Pancreas (tissue), 10 donors: Measurements from ENCODE around the gene CYGB. TPM values are rescaled to one million over a fixed set of nuclear protein-coding genes. Genes with fewer than 3 reads are reported as not detected.
A peak's percentile ranks its signal among the peaks of the same experiment; 100 is the strongest.

ENCODE experiments used
- ATAC-seq, 4 donors: fragments of 200-7000 bp; cut with Tn5 transposase; one replicate each; pipeline versions ENCODE4 v1.8.0 to v1.9.1; 2020; ENCODE audit warnings: mild to moderate bottlenecking in 4 of 4, moderate library complexity in 4 of 4
- DNase-seq, 6 donors: peaks; one replicate each; pipeline ENCODE4 v3.0.0-alpha.2; 2020
- FAIRE-seq: peaks from 2 replicates; lab custom pipeline; 2012; peaks lifted over from hg19 to GRCh38; lab: Jason Lieb, UNC
- H3K27ac ChIP-seq, 4 donors: fragments of 200-600 bp; sonication (generic); 1 replicate in 3 of 4; 2 replicates in 1 of 4; pipeline versions ENCODE4 v1.5.0 to v1.8.0; 2020
- H3K27me3 ChIP-seq, 4 donors: fragments of 200-600 bp; one replicate each; pipeline ENCODE4 v1.8.0; 2021
- H3K36me3 ChIP-seq, 3 donors: fragments of 200-600 bp; sonication (generic) in 1 of 3; one replicate each; pipeline versions ENCODE4 v1.5.0 to v1.8.0; 2020 to 2021
- H3K4me1 ChIP-seq, 3 donors: fragments of 200-600 bp; one replicate each; pipeline ENCODE4 v1.8.0; 2021
- H3K4me3 ChIP-seq, 4 donors: fragments of 200-600 bp; sonication (generic) in 2 of 4; one replicate each; pipeline versions ENCODE4 v1.5.0 to v1.8.0; 2020 to 2021
- H3K9me3 ChIP-seq, 4 donors: fragments of 200-600 bp; one replicate each; pipeline ENCODE4 v1.8.0; 2021
- CTCF ChIP-seq, 4 donors: fragments of 200-600 bp; sonication (generic) in 3 of 4; IDR thresholded peaks; one replicate each; pipeline versions ENCODE4 v1.5.0 to v1.8.0; 2021; ENCODE audit warnings: antibody characterized with exemption in 4 of 4
- WGBS, 2 donors: extraction: QIAGEN DNeasy Blood & Tissue Kit; methylation state at CpG; one replicate each; pipeline ENCODE4 v1.1.7; 2013; 5-methylcytosine and 5-hydroxymethylcytosine counted together
- intact Hi-C, 3 donors: fragments of 100-400 bp; cut with DNase I; formaldehyde crosslinking; loops; one replicate each; pipeline versions ENCODE4 v1.11.1 to v1.14.2; 2022
- polyA plus RNA-seq, 2 donors: library from polyadenylated mRNA; stranded (reverse); fragments of 200-250 nt; gene quantifications; one replicate each; pipeline ENCODE4 v1.2.3, GENCODE V29; 2013
- total RNA-seq, 6 donors: library from RNA; stranded (reverse); fragmentation: NEBNext Ultra II Directional in 4 of 6; extraction: Animal tissue kit (Norgen Biotek cat#: 25700) in 4 of 6; gene quantifications; one replicate each; pipeline versions ENCODE4 v1.2.1 to v1.2.4, GENCODE V29; 2021 to 2023
- donor health status: healthy with polysubstance abuse.
- donor health status: DM: no; HTN: no; CAD: no; lungs with moderate emphysema.
- donor health status: DM: no; HTN: no; CAD: no.
- donor health status: control.
- donor health status: control.
- donor health status: Bipolar disorder and iron deficiency.
- donor health status: DM: yes; HTN: yes; CAD: no.
- donor health status: DM: no; HTN: no; CAD: no.
- donor health status: DM: no; HTN: no; CAD: no.
- donor health status: DM: yes; HTN: yes; CAD: no.

Gene CYGB
- total and polyA plus RNA-seq, 8 donors: 2.6 to 15.7 (median 8.2) TPM

GRCh38 chr17:76498876-76499251 is 38.6 kb downstream of the CYGB start:
- no peak for TF ChIP-seq CTCF (IDR thresholded peaks at IDR 0.05)
- intact Hi-C loops: no loop called here
- Histone ChIP-seq H3K27ac (peak overlapping the region; percentile 3 to 94 (median 82)), H3K36me3 (no peaks in the 10 kb centered on the region), H3K27me3 (no peaks in the 10 kb centered on the region), H3K4me1 (peaks cover 29 to 38% (median 38%) of the 10 kb centered on the region in 3 donors), H3K4me3 (peak overlapping the region in 2 of 4 donors; percentile 83 to 92), H3K9me3 (no peaks in the 10 kb centered on the region)
- no peak for ATAC-seq
- FAIRE-seq: no peak
- 42 to 53% methylated on average over 4 of the region's 4 CpGs for WGBS, 2 donors
- peak in 1 of 6 donors; percentile 15 for DNase-seq

GRCh38 chr17:76497979-76498875 is 39.3 kb downstream of the CYGB start:
- peak overlapping the region; percentile 66 to 94 (median 82) for H3K27ac ChIP-seq
- peak; percentile 39 to 66 (median 60) for ATAC-seq
- FAIRE-seq: no peak
- TF ChIP-seq CTCF (IDR thresholded peaks at IDR 0.05): no peak
- 5 to 8% methylated on average over 31 of the region's 31 CpGs for WGBS, 2 donors
- peak overlapping the region in 2 of 4 donors; percentile 9 to 32 for H3K4me3 ChIP-seq
- intact Hi-C loops: no loop called here
- no peaks in the 10 kb centered on the region for H3K27me3 ChIP-seq
- H3K9me3 ChIP-seq: no peaks in the 10 kb centered on the region
- peak; percentile 83 to 95 (median 86) for DNase-seq
- no peaks in the 10 kb centered on the region for H3K36me3 ChIP-seq
- peaks cover 29 to 38% (median 37%) of the 10 kb centered on the region in 3 donors for H3K4me1 ChIP-seq

GRCh38 chr17:76497699-76497978 is 39.9 kb downstream of the CYGB start:
- 6 to 12% methylated on average over 2 of the region's 2 CpGs for WGBS, 2 donors
- peak overlapping the region; percentile 66 to 94 (median 82) for H3K27ac ChIP-seq

GRCh38 chr17:76496464-76496863 is 41.0 kb downstream of the CYGB start:
- no peak for ATAC-seq
- WGBS, 2 donors: 82 to 93% methylated on average over 6 of the region's 6 CpGs
- Histone ChIP-seq H3K4me3 (no peak overlapping the region), H3K36me3 (no peaks in the 10 kb centered on the region), H3K27me3 (no peaks in the 10 kb centered on the region), H3K27ac (no peak overlapping the region), H3K4me1 (peaks cover 13 to 23% (median 22%) of the 10 kb centered on the region in 3 donors), H3K9me3 (no peaks in the 10 kb centered on the region)
- no peak for TF ChIP-seq CTCF (IDR thresholded peaks at IDR 0.05)
- no peak for DNase-seq
- FAIRE-seq: no peak
- intact Hi-C loops: no loop called here

More at GRCh38 chr17:76497699-76497978, 39.9 kb downstream of the CYGB start:
- Histone ChIP-seq H3K36me3 (no peaks in the 10 kb centered on the region), H3K4me1 (peaks cover 25 to 35% (median 32%) of the 10 kb centered on the region in 3 donors), H3K27me3 (no peaks in the 10 kb centered on the region), H3K4me3 (peak overlapping the region in 2 of 4 donors; percentile 9 to 32), H3K9me3 (no peaks in the 10 kb centered on the region)
- FAIRE-seq: no peak
- no peak for DNase-seq
- ATAC-seq: no peak
- no peak for TF ChIP-seq CTCF (IDR thresholded peaks at IDR 0.05)
- intact Hi-C loops: no loop called here
